Testis (tissue), 3 donors: ENCODE data around the gene NDUFB11. TPM values are rescaled to one million over a fixed set of nuclear protein-coding genes. Genes with fewer than 3 reads are reported as not detected.

Source experiments
- DNase-seq: peaks from one replicate; pipeline ENCODE4 v3.0.0-alpha.2; 2019
- H3K27ac ChIP-seq, 2 donors: fragments of 200-600 bp; sonication (generic); one replicate each; pipeline ENCODE4 v1.5.1; 2019
- H3K27me3 ChIP-seq: fragments of 200-600 bp; sonication (generic); one replicate; pipeline ENCODE4 v1.5.1; 2019
- H3K36me3 ChIP-seq: fragments of 200-600 bp; sonication (generic); one replicate; pipeline ENCODE4 v1.5.1; 2017; ENCODE audit warnings: low read depth; ENCODE audit errors: missing control alignments
- H3K4me1 ChIP-seq: fragments of 200-600 bp; sonication (generic); one replicate; pipeline ENCODE4 v1.5.1; 2019
- H3K4me3 ChIP-seq, 2 donors: fragments of 200-600 bp; sonication (generic); one replicate each; pipeline ENCODE4 v1.5.1; 2017 to 2019
- H3K9me3 ChIP-seq: fragments of 200-600 bp; sonication (generic); one replicate; pipeline ENCODE4 v1.5.1; 2017
- CTCF ChIP-seq, 3 experiments: fragments of 450-650 bp in 2 of 3; fragments of 200-600 bp in 1 of 3; sonication (generic) in 1 of 3; IDR thresholded peaks; one replicate each; pipeline ENCODE4 v1.5.1; 2016 to 2019; ENCODE audit warnings: antibody characterized with exemption in 3 of 3, mild to moderate bottlenecking in 2 of 3, moderate library complexity in 1 of 3
- POLR2A ChIP-seq: fragments of 450-650 bp; IDR thresholded peaks from one replicate; pipeline ENCODE4 v1.6.1; 2017; ENCODE audit warnings: antibody characterized with exemption, mild to moderate bottlenecking, moderate library complexity
- WGBS, 2 donors: methylation state at CpG; one replicate each; pipeline ENCODE4 v1.1.5; 2018; 5-methylcytosine and 5-hydroxymethylcytosine counted together
- intact Hi-C: fragments of 100-400 bp; cut with DNase I; formaldehyde crosslinking; loops from one replicate; pipeline ENCODE4 v1.15.1; 2023; ENCODE audit warnings: low total_unique reads
- polyA plus RNA-seq: library from polyadenylated mRNA; stranded (reverse); fragments of 350-450 nt; fragmentation: Illumina TruSeq; extraction: RNeasy Lipid Tissue Mini Kit (QIAGEN cat#74804); gene quantifications from one replicate; pipeline ENCODE4 v1.2.3, GENCODE V29; 2014; ENCODE audit warnings: low read depth, low replicate concordance; ENCODE audit not compliant: insufficient read depth
- total RNA-seq, 2 donors: library from RNA; depleted of rRNA; stranded (reverse); fragments of >200 nt; gene quantifications; one replicate each; pipeline ENCODE4 v1.2.3, GENCODE V29; 2016

The NDUFB11 gene
- total and polyA plus RNA-seq, 3 donors from 2014 or later, result 41.3 to 77.4 (median 68.0) TPM

- Histone ChIP-seq H3K4me1 (no peaks in the 10 kb centered on the region), H3K36me3 (no peaks in the 10 kb centered on the region), H3K27me3 (no peaks in the 10 kb centered on the region), H3K9me3 (no peaks in the 10 kb centered on the region), H3K27ac (no peak overlapping the region), H3K4me3 (no peak overlapping the region)
- intact Hi-C loops, result no loop called here
- 94 to 95% methylated on average over 3 of the region's 3 CpGs for WGBS, 2 donors
- TF ChIP-seq POLR2A, result no peak
- TF ChIP-seq CTCF (IDR thresholded peaks at IDR 0.05), result no peak
- no peak for DNase-seq
Observed at GRCh38 chrX:47164420-47164819, 19.9 kb upstream of the NDUFB11 start.

- no peaks in the 10 kb centered on the region for H3K27me3 ChIP-seq
- TF ChIP-seq POLR2A, result no peak
- no peak for TF ChIP-seq CTCF (IDR thresholded peaks at IDR 0.05)
- intact Hi-C loops, result no loop called here
- H3K4me3 ChIP-seq, result no peak overlapping the region
- no peaks in the 10 kb centered on the region for H3K4me1 ChIP-seq
- H3K36me3 ChIP-seq, result no peaks in the 10 kb centered on the region
- H3K9me3 ChIP-seq, result no peaks in the 10 kb centered on the region
- WGBS, 2 donors, result 92 to 94% methylated on average over 5 of the region's 5 CpGs
- DNase-seq, result no peak
- no peak overlapping the region for H3K27ac ChIP-seq
Observed at GRCh38 chrX:47162927-47163583, 18.6 kb upstream of the NDUFB11 start.

- H3K4me1 ChIP-seq, result no peaks in the 10 kb centered on the region
- H3K9me3 ChIP-seq, result no peaks in the 10 kb centered on the region
- intact Hi-C loops, result no loop called here
- 60 to 68% methylated on average over 4 of the region's 4 CpGs for WGBS, 2 donors
- H3K27me3 ChIP-seq, result no peaks in the 10 kb centered on the region
- TF ChIP-seq POLR2A (no peak), CTCF (IDR thresholded peaks at IDR 0.05) (no peak)
- no peak for DNase-seq
- H3K27ac ChIP-seq, result no peak overlapping the region
- no peaks in the 10 kb centered on the region for H3K36me3 ChIP-seq
- no peak overlapping the region for H3K4me3 ChIP-seq
Observed at GRCh38 chrX:47160781-47161180, 16.3 kb upstream of the NDUFB11 start.

DNA sequence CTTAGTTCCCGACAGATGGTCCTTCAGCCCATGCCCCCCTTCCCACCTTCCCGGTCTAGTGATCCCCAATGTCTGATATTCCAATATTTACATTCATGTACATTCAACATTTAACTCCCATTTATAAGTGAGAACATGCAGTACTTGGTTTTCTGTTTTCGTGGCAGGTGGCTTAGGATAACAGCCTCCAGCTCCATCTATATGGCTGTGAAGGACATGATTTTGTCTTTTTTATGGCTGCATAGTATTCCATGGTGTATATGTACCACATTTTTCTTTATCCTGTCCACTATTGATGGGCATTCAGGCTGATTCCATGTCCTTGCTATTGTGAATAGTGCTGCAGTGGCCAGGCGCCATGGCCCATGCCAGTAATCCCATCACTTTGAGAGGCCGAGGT, 14.3 kb upstream of the NDUFB11 start:
- Histone ChIP-seq H3K9me3 (no peaks in the 10 kb centered on the region), H3K27me3 (no peaks in the 10 kb centered on the region), H3K4me1 (no peaks in the 10 kb centered on the region), H3K4me3 (no peak overlapping the region), H3K27ac (no peak overlapping the region), H3K36me3 (no peaks in the 10 kb centered on the region)
- DNase-seq, result no peak
- 90 to 100% methylated on average over 4 to 5 of the region's 5 CpGs for WGBS, 2 donors
- intact Hi-C loops, result no loop called here
- TF ChIP-seq CTCF (IDR thresholded peaks at IDR 0.05) (no peak), POLR2A (no peak)

GRCh38 chrX:47158131-47158530, 13.6 kb upstream of the NDUFB11 start:
- Histone ChIP-seq H3K4me1 (no peaks in the 10 kb centered on the region), H3K27ac (no peak overlapping the region), H3K4me3 (no peak overlapping the region), H3K9me3 (no peaks in the 10 kb centered on the region), H3K36me3 (no peaks in the 10 kb centered on the region), H3K27me3 (no peaks in the 10 kb centered on the region)
- no peak for DNase-seq
- WGBS, 2 donors, result 94 to 98% methylated on average over 8 to 13 of the region's 16 CpGs
- no peak for TF ChIP-seq POLR2A
- TF ChIP-seq CTCF (IDR thresholded peaks at IDR 0.05), result no peak
- intact Hi-C loops, result no loop called here
